Amygdala (tissue), 56 donors: ENCODE measurements around the gene ZNF644.

Experiments used
- DNase-seq, 56 donors: peaks; one replicate each; lab custom pipeline; 2025; lab: John Stamatoyannopoulos, UW

The ZNF644 gene

GRCh38 chr1:91024481-91025119 lies 2.8 kb upstream of the ZNF644 start:
- DNase-seq = no peak

- DNase-seq = peak in 3 of 56 donors; percentile 36 to 67 (median 48)
Measured at GRCh38 chr1:91022518-91022929, 689 bp upstream of the ZNF644 start.

- peak in 46 of 56 donors; percentile 15 to 88 (median 74) for DNase-seq
Measured at GRCh38 chr1:91020967-91021685, 709 bp downstream of the ZNF644 start.

- DNase-seq = no peak
Measured at GRCh38 chr1:91020486-91020885, 1.3 kb downstream of the ZNF644 start.

GRCh38 chr1:91018006-91018405 lies 3.8 kb downstream of the ZNF644 start:
- DNase-seq = no peak

GRCh38 chr1:91015794-91016550 lies 5.9 kb downstream of the ZNF644 start:
- DNase-seq = no peak

- no peak for DNase-seq
Measured at GRCh38 chr1:91015358-91015780, 6.5 kb downstream of the ZNF644 start.

- peak in 5 of 56 donors; percentile 3 to 75 (median 19) for DNase-seq
Measured at GRCh38 chr1:91014475-91014874, 7.4 kb downstream of the ZNF644 start.

GRCh38 chr1:91013302-91013701 lies 8.5 kb downstream of the ZNF644 start:
- no peak for DNase-seq

GRCh38 chr1:91012196-91012595 lies 9.6 kb downstream of the ZNF644 start:
- DNase-seq = no peak

GRCh38 chr1:91011726-91012125 lies 10.1 kb downstream of the ZNF644 start:
- DNase-seq = no peak

- DNase-seq = no peak
Measured at GRCh38 chr1:91007827-91008226, 14.0 kb downstream of the ZNF644 start.

- DNase-seq = no peak
Measured at GRCh38 chr1:91007092-91007491, 14.7 kb downstream of the ZNF644 start.

GRCh38 chr1:91006113-91006908 lies 15.5 kb downstream of the ZNF644 start:
- DNase-seq = no peak

- no peak for DNase-seq
Measured at GRCh38 chr1:91005285-91005684, 16.6 kb downstream of the ZNF644 start.

- DNase-seq = no peak
Measured at GRCh38 chr1:91004145-91004544, 17.7 kb downstream of the ZNF644 start.

- no peak for DNase-seq
Measured at GRCh38 chr1:90996742-90997413, 25.0 kb downstream of the ZNF644 start.

GRCh38 chr1:90995311-90995894 lies 26.4 kb downstream of the ZNF644 start:
- no peak for DNase-seq

GRCh38 chr1:90994461-90994860 lies 27.4 kb downstream of the ZNF644 start:
- no peak for DNase-seq

- DNase-seq = no peak
Measured at GRCh38 chr1:90993245-90993644, 28.6 kb downstream of the ZNF644 start.
